PFSK-1 (cell line): ENCODE measurements around the gene SLC7A6OS.

Experiments
- POLR2AphosphoS5 ChIP-seq: IDR thresholded peaks from 2 replicates; pipeline ENCODE4 v1.6.1; 2012; ENCODE audit warnings: low read depth, mild to moderate bottlenecking, control low read depth, low read length, moderate library complexity
- SIN3A ChIP-seq: IDR thresholded peaks from 2 replicates; pipeline ENCODE4 v1.6.1; 2012; ENCODE audit warnings: mild to moderate bottlenecking, low read length, moderate library complexity, borderline replicate concordance; ENCODE audit not compliant: insufficient read depth
- TAF1 ChIP-seq: IDR thresholded peaks from 2 replicates; pipeline ENCODE4 v1.6.1; 2012; ENCODE audit warnings: low read length, control low read depth, borderline replicate concordance; ENCODE audit not compliant: insufficient read depth

- TF ChIP-seq POLR2AphosphoS5 (no peak), SIN3A (no peak), TAF1 (no peak)
These were observed 58.9 kb downstream of the SLC7A6OS start for GRCh38 chr16:68251832-68252231.
